ENCODE measurements around the gene RUNX3.

GRCh38 chr1:24932284-24932683 lies 2.2 kb upstream of the RUNX3 start:
- peak in 1 of 3 donors; percentile 36 for TF ChIP-seq CTCF (IDR thresholded peaks at IDR 0.05)
- TF ChIP-seq EP300 (IDR thresholded peaks at IDR 0.05), result no peak
- TF ChIP-seq POLR2A (IDR thresholded peaks at IDR 0.05), result no peak
